GM19463 (cell line): ENCODE results near the gene ALDH4A1.
"Not testable (repeated sequence)": the region's sequence is repeated elsewhere in the genome, so short reads cannot be mapped to it uniquely, and the experiment has no call there.

Experiments used
- ATAC-seq: cut with Tn5 transposase; IDR thresholded peaks from one replicate; pipeline ENCODE4 v1.9.1; 2021; ENCODE audit warnings: mild to moderate bottlenecking, moderate library complexity; ENCODE audit not compliant: unreplicated experiment

The ALDH4A1 gene

DNA sequence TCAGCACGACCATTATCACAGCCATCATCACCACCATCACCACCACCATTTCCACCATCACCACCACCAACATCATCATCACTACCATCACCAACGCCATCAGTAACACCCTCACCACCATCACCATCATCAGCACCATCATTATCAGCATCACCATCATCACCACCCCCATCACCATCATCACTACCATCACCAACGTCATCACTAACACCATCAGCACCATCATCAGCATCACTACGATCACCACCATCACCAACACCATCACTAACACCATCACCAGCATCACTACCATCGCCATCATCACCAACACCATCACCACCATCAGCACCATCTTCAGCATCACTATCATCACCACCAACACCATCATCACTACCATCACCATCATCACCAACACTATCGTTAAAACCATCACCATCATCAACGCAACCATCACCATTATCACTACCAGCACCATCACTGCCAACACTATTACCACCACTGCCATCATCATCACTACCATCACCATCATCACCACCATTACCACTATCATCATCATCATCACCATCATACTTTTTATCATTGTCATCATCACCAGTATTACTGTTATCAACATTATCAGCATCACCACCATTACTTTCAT, 44.2 kb downstream of the ALDH4A1 start:
- no peak for ATAC-seq

DNA sequence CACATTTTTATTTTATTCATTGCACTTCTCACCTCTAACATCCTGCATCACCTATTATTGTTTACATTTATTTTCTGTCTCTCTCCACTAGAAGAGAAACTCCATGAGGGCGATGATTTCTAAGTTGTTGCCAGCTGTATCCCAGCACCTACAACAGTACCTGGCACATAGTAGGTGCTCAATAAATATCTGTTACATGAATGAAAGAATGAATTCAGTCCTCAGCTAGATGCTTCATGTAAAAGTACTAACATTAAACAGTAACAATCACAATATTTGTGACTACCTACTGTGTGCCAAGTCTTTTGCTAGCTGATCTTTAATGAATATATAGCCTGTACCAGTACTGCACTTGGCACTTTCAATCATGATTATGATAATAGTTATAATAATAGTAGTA, 45.9 kb downstream of the ALDH4A1 start:
- no peak for ATAC-seq

DNA sequence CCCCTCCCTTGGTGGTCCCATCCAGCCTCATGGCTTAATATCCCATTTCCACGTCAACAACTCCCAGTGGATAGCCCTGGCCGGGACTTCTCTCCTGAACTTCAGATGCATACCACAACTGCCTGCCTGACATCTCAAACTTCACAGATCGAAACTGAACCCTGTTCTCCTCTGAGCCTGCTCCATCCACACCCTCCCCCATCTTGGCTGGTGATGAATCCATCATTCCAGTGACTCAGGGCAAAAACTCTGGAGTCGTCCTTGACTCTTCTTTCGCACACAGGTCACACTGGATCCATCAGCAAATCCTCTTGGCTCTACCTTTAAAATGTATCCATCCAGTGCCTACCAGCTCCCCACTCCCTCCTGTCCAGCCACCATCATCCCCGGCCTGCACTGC, 46.8 kb downstream of the ALDH4A1 start:
- ATAC-seq: no peak

DNA sequence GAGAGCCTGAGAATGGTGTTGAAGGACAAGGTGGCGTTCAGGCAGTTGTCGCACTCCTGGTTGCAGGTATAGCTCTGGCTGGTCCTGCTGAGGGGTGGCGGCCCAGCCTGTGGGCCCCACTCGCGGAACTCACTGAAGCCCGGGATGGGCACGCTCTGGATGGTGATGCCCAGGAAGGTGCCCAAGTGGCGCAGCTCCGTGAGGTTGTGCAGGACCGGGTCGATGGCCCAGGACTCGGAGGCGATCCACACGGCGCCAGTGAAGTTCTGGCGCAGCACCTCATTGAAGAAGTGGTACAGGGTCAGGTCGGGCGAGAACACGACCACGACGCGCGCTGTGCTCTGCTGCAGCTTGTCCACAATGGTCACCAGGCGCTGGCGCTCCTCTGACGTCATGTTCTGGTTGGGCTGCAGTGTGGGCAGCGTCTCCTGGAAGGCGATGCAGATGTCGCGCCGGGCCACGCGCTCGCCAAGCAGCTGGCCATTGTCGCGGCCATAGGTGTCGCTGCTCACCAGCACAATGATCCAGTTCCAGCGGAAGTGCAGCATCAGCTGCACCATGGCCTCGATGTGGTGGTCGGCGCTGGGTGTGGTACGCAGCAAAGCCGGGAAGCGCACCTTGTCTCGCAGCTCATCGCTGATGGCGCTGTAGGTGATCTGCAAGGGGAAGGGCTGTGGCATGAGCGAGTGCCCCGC, 47.9 kb downstream of the ALDH4A1 start:
- ATAC-seq: no peak

DNA sequence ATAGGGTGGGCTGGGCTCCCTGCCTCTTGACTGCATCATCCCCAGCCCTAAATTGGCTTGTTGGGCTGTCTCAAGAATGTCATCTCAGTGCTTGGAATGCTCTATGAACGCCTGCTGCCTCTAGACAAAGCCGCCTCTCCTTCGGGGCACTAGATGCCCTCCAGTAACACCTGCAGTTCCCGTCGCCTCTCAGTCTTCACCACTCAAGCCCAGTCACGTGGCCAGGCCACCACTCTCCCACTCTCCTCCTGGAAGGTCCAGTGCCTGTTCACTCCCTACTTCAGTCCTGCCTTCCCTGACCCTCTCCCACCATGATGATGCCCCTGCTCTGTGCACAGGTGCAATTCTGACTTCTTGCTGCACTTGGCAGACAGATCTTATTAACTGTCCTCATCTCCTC, 49.9 kb downstream of the ALDH4A1 start:
- no peak for ATAC-seq

DNA sequence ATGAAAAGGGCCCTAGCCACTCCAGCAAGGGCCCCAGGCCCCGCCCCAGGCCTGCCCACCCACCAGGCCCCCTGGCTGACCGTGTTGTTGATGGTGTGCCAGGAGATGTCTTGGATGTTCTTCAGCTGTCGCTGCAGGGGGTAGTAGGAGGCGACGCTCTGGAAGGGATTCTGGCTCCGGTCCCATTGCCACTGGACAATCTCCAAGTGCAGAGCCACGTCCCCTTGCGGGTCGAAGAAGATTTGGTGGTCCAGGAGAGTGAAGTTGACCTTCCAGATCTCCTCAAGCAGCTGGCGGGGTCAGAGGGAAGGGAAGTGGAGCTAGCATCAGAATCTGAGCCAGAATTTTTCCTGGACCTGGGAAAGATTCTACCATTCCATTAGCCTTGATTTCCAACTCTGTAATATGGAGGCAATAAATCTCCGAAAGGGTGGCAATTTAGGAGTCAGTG, 53.1 kb downstream of the ALDH4A1 start:
- no peak for ATAC-seq

DNA sequence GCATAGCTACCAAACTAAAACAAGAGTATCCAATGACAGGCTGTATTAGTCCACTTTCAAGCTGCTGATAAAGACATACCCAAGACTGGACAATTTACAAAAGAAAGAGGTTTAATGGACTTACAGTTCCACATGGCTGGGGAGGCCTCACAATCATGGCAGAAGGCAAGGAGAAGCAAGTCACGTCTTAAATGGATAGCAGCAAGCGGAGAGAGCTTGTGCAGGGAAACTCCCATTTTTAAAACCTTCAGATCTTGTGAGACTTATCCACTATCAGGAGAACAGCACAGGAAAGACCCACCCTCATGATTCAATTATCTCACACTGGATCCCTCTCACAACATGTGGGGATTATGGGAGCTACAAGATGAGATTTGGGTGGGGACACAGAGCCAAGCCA, 54.6 kb downstream of the ALDH4A1 start:
- ATAC-seq: not testable (repeated sequence)

DNA sequence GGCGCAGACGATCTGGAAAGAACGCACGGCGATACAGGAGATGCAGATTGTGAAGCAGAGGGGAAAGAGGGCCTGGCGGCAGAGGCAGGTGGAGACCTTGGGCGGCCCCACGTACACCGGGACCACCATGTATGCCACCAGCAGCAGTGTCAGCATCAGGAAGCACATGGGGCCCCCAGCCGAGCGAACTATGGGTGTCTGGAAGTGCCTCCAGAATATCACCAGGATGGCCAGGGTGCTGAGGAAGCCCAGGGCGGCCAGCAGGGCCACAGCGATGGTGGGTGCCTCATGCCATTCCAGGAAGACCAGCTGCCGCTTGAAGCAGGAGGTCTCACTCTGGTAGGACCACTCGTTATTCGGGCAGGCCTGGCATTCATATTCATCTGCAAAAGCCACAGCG, 62.2 kb downstream of the ALDH4A1 start:
- no peak for ATAC-seq

DNA sequence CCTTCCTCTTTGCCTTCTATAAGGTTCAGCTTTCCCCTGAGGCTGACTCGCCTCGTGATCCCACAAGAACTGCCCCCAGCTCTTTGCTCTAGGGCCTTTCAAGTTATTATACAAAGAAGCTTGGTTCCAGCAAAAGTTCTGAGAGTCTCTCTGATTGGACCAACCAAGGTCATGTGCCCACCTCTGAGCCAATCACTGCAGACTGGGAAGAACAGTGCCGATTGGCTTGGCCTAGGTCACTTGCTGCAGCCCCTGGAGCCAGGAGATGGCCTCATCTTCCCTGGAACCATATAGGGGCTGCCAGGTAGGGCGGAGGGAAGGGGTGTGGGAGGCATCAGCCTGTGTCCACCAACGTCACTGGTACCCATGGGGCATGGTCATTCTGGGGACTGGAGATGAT, 65.7 kb downstream of the ALDH4A1 start:
- no peak for ATAC-seq

DNA sequence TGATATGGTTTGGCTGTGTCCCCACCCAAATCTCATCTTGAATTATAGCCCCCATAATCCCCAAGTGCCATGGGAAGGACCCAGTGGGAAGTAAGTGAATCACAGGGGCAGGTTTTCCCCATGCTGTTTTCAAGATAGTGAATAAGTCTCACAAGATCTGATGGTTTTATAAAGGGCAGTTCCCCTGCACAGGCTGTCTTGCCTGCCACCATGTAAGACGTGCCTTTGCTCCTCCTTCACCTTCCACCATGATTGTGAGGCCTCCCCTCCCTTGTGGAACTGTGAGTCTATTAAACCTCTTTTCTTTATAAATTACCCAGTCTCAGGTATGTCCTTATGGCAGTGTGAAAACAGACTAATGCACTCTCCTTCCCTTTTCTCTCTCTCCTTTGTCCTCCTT, 70.0 kb downstream of the ALDH4A1 start:
- not testable (repeated sequence) for ATAC-seq

DNA sequence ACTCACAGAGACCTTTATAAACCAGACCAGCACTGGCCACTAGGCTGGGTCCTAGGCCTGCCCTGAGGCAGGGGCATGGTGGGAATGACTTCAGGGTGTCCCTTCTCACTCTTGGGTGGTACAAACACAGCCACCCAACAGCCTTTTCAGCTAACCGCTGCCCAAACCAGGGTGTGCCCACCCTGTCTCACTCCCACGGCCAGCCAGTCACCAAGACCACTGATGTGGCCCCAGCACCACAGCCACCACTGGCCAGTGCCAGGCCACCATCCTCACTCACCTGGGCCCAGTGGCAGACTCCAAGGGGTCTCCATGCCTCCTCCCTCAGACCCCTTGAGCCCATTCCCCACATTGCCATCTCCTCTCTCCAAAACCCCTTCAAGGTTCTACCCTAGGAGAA, 70.7 kb downstream of the ALDH4A1 start:
- no peak for ATAC-seq

DNA sequence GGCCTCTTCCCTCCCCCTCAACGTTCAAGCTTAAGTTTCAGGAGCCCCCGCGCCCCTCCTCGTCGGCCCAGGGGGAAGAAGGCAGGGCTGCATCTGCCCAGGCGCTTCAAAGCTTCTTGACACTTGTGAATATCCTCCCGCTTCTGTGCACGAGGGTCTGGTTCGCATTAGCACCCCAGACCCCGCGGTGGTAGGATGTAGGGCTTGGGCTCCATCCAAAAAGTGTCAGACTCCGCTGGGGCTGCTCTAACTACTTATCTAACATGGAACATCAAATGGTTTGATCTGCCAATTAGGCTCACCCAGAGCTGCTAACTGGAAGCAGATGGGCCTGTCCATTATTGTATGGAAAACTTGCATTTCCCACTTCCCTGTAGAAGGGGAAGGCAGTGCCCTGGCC, 71.8 kb downstream of the ALDH4A1 start:
- no peak for ATAC-seq

DNA sequence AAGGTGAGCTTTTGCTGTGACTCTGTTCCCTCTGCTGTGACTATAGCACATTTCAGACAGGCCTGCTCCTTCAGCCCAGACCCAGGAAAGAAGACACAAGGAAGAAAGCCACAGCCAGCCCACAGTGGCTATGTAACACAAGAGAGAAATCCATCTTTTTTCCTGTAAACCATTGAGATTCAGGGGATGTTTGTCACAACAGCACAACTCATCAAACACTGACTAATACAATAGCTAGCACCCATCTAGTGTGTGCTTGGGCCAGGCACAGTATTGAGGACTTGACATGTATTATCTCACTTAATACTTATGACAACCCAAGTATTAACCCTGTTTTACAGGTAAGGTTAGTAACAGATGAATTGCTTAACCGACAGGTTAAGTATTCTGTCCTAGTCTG, 72.7 kb downstream of the ALDH4A1 start:
- no peak for ATAC-seq

DNA sequence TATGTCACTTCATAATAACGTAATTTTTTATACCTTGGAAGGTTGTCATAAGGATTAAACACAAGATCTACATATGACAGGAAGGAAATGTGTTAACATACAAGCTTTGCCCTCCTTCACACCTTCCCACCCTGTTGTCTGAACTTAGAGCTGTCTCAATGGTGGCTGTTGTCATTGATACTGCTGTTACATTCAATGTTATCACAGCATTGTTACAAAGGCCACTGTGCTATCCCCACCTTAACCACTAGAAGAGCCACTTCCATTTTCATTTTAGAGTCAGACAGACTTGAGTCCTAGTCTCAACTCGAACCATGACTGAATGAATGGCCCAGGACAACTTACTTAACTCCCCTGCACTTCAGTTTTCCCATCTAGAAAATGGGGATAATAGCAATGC, 74.1 kb downstream of the ALDH4A1 start:
- ATAC-seq: no peak

DNA sequence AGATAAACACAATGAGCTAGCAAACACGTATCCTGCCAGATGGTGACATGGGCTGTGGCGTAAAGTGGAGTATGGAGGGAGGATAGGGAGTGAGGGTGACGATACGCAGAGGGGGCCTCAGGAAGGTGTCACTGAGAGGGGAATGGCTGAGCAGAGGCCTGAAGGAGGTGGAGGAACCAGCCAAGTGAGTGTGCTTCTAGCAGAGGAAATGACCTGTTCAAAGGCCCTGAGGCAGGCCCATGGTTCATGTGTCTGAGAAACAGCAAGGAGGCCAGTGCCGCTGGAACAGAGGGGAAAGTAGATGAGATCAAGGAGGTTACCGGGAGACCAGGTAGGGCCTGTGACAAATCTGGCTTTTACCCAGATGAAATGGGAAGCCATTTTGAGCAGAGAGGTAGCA, 78.9 kb downstream of the ALDH4A1 start:
- no peak for ATAC-seq
